Activated CD8-positive, alpha-beta memory T cell treated with anti-CD3 and anti-CD28 coated beads, Interleukin-2, amount 50 U/mL, for 1 hour (primary cell): Measurements from ENCODE around the gene CCDC149.
"Not testable (repeated sequence)": the region's sequence is repeated elsewhere in the genome, so short reads cannot be mapped to it uniquely, and the experiment has no call there.

Source experiments
- DNase-seq: peaks from one replicate; pipeline ENCODE4 v3.0.0-alpha.2; 2020; ENCODE audit errors: extremely low read depth

Gene CCDC149

DNA sequence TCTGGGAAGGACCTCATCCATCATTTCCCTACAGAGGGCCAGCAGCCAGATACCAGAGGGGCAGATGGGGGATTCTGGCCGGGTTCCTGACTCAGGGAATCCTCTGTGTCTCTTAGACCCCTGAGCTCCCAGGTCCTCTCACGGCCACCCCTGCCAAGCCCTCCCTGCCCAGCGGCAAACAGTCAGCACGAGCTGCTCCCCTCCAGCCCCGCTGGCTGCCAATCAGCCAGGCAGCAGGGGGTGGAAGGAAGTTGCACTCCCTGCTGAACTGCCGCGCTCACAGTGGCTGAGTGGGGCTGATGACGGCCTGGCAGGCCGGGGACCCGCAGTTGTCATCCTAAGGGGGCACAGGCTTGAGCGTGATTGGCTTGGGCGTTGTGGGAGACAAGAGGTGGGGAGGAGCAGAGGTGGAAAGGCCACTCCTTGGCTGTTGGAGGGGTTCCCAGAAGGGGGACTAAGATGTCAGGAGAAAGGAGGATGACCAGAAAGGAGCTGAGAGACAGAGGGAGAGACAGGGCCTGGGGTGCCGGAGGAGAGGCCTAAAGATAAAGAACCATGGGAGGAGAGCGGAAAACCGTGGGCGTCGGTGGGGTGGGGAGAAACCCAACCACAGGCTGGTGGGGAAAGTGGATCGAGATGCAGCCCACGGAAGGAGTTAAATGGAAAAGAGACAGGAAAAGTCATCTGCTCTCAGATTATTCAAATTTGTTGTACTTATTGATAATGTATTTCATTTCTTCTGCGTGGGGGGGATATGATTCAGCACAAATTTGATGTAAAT lies 4.4 kb upstream of the CCDC149 start:
- no peak for DNase-seq

DNA sequence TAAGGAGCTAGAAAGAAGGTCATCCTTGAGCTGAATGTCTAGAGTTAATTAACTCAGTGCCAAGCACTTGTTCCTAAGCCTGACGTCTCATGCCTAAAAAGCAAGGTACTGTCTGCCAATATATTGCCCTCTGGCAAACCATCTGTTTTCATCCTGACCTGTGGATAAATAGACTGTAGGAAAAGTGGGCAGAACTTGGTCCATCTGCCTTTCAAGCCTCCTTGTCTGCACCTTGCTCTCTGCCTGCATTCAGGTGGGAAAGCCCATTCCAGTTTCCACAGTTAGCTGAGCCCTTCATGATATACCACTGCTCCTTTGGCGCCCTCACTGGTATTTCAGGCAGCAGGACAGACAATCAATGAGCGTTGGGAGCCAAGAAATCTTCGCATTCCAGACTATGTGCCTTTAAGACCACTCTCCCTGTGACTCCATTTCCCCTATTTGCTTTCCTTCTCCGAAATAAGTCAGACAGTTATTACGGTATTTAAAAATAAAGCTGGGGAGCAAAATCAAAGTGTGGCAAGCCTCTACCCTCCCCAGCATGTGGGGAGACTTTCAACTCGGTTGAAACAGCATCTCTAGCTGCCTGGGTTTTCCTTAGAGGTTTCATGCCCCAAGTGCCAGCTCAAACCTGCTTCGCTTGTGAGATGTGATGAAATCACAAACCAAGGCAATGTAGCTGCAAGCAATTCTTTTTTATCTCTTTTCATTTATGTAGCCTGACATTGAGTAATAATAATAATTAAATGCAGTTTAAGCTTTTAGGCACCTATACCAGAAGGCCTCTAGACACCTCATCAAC lies 2.5 kb upstream of the CCDC149 start:
- DNase-seq = no peak

DNA sequence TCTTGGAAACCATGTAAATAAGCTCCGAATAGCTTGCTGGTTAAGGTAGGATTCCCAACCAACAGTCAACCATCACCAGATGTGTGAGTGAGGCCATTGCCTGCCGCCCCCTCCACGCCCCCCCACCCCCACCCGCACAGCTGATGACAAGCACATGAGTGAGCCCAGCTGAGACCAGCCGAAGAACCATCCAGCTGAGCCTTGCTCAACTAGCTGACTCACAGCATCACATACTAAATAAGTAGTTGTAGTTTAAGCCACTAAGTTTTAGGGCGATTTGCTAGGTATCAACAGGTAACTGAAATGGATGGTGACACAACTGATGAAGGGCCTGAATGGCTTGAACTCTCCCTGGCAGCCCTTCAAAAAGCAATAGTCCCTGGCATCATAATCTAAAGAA lies 1.6 kb upstream of the CCDC149 start:
- DNase-seq = no peak

DNA sequence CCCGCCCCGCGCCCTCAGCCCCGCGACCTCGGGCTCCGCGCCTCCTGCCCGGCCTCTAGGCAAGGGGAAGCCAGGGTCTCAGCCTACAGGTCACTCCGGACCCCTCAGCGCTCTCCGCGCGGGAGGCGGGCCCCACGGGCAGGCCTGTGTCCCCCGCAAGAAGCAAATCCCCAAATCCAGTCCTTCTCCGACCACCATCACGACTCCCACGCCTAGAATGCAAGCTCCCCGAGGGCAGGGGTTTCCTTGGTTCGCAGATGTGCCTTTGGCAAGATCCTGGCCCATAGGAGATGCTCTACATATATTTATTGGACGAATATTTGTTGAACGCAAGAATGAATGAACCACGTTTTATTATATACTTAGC lies 260 bp upstream of the CCDC149 start:
- no peak for DNase-seq

DNA sequence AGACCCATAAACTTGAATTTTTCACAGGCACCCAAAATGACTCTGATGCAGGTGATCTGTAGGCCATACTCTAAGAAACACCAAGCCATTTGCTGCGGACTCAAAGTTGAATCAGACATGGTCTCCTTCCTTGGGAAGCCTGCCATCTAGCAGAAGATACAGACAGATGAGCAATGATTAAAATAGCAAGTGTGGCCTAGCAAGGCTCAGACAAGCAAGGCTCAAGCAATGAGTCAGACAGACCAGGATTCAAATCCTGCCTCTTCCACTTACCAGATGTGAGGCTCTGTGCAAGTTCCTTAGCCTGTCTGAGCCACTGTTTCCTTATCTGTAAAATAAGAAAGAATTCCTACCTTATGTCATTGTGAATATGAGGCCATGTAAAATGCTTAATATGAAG lies 2.3 kb downstream of the CCDC149 start:
- no peak for DNase-seq

DNA sequence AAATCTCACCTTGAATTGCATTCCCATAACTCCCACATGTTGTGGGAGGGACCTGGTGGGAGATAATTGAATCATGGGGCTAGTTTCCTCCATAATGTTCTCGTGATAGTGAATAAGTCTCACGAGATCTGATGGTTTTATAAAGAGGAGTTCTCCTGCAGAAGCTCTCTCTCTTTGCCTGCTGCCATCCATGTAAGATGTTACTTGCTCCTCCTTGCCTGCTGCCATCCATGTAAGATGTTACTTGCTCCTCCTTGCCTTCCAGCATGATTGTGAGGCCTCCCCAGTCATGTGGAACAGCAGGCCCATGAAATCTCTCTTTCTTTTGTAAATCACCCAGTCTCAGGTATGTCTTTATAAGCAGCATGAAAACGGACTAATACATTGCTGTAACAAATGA lies 3.2 kb downstream of the CCDC149 start:
- DNase-seq = not testable (repeated sequence)

DNA sequence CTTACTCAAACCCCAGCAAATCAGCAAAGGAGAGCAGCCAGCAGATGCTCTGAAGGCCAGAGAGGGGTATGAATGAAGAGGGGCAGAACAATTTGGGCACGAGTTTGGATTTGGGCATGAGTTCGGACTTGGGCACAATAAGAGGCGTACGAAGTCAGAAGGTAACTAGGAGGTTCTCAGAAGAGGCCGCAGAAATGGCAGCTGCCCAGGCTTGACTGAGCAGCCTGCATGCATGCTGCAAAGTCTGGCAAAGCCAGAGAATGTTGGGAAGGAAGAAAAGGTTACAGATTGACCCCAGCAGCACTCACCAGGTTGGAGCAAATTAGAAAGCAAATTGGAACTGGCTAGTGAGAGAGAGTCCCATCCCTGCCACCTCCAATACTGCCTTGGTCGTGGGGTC lies 15.2 kb downstream of the CCDC149 start:
- DNase-seq = no peak

DNA sequence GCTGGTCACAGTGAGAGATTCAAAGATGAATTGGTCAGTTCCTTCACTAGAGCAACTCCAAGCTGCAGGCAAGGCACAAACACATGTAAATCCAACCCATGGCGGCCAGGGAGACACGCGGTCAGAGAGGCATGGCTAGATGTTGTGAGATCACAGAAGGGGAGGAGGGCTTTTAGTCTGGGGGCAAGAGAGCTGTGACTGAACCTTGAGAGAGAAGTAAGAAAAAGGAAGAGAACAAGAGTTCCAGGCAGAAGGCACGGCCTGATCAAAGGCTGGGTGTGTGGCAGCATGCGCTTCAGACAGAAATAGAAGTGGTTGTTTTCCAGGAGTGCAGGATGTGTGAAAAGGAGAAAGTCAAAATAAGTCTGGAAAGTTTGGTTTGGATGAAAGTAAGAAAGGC lies 15.9 kb downstream of the CCDC149 start:
- no peak for DNase-seq

DNA sequence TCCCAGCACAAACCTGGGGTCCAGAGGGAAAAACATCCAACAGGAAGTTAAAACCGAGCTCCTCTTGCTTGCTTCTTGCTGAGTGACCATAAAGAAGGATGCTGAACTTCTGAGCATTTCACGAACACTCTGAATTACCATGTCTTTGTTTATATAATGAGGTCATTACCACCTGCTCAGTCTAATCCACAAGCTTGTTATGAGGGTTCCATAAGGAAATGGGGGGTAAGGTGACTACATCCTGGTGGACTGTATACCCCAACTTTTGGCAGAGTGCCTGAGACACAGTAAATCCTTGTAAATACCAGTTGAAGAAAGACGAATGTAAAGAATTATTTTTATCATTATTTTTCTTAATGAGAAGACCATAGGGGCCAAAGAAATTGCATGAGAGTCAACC lies 16.8 kb downstream of the CCDC149 start:
- DNase-seq = no peak

DNA sequence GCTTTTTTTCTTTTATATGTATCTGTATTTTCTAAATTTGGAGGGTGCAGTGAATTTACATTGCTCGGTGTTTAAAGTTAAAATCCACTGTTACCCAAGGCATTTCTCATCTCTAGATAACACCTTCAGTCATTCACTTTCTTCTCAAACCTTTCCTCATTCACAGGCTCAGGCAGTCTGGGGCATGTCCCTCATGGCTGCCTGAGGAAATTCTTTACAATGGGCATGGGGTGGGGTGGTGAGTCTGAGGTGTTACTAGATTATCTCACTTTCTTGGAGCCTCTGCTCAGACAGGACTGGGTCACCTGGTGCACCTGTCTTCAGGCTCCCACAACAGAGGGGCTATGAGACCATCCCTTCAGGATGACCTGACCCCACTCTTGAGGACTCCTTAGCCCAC lies 17.4 kb downstream of the CCDC149 start:
- DNase-seq = no peak

DNA sequence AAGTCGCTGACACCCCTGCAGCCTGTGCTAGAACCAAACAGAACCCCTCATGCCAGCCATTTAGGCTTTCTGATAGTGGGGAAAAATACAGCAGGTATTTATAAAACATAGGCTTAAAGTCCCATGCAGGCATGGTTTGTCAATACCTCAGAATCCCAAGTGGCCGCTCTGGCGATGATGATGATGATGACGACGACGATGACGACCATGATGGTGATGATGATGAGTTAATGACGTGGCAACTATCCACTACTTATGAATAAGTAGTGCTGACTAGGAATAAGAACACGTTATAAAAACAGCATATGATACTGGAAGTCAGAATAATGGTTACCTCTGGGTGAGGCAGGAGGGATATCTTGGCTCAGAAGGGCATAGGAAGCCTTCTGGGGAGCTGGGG lies 18.0 kb downstream of the CCDC149 start:
- no peak for DNase-seq

DNA sequence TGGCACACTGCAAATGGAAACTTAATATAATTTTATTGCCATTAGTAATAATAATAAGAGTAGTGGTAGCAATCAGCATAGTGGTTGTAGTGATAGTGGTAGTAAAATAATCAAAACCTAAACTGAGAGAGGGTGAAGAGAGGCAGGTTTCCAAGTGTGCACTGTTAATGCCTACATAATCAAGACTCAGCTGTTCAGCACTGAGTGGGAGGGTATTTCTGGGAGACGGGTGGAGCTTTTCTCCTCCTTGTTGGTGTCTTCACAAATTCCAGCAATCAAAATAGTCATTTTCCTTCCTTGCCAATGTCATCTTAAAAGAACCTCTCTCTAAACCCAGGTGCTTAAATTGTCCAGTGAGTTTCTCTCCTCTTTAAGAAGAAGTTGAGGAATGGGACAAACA lies 18.6 kb downstream of the CCDC149 start:
- DNase-seq = no peak

DNA sequence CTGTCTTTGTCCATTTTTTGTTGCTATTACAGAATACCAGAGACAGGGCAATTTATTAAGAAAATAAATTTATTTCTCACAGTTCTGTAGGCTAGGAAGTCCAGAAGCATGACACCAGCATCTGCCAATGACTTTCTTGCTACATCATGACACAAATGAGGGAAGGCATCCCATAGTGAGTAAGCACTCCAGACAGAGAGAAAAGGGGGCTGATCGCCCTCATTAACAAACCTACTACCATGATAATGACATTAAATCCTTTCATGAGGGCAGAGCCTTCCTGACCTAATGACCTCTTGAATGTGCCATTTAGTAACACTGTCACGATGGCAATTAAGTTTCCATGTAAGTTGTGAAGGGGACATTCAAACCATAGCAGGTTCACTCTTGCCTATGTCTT lies 20.1 kb downstream of the CCDC149 start:
- no peak for DNase-seq

DNA sequence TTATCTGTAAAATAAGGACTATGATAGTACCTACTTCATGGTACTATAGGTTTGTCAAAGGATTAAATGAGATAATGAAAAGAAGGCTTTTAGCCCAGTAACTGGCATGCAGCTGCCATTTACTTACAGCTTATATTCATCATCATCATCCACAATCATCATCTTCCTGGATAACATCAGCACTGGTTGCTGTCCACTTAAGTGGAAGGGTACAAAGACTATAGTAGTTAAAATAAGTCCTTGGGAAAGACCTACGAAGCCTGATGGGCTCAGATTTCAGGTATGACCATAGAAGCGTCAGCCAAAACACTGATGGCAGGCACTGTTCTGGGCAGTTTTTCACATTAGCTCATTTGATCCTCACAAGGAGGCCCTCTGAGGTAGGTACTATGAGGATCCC lies 20.6 kb downstream of the CCDC149 start:
- DNase-seq = no peak

DNA sequence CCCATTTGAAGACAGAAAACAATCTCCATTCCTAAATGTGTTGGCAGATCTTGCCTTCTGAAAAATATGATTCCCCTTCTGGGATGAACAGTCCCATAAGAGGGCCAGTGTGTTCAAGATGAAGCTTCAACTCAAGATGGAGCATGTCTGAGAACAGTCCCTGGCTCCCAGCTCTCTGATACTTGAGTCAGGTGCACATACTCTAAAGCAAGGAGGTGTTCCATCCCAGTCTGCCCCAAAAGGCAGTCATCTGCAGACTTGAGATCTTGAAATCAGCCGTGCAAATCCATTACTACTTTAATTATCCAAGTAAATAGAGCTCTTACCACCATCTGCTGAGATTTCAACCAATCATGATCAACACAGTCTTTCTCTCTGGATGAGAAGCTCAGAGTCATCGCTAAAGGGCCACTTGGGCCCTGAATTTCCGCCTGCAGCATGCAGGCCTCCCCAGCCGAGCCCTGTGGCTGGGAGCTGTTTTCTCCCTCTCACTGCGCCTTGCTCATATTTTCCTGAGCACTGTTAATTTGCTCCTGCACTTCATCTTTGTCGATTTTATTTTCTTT lies 22.2 kb downstream of the CCDC149 start:
- no peak for DNase-seq

DNA sequence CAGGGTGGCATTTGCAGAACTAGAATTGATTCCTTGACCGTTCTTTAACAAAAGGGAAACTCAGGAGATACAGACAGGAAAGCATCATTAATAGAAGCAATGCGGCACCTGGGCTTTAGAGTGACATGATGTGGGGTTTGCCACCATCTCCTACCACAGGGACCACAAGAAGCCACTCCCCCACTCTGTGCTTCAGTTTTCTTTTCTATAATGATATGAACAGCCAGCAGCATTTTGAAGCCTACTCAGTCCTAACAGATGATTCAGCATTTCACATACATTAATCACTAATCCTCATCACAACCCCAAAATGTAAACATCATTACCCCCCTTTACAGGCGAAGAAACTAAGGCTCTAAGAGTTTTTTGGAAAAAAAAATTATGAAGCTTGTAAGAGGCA lies 22.9 kb downstream of the CCDC149 start:
- no peak for DNase-seq

DNA sequence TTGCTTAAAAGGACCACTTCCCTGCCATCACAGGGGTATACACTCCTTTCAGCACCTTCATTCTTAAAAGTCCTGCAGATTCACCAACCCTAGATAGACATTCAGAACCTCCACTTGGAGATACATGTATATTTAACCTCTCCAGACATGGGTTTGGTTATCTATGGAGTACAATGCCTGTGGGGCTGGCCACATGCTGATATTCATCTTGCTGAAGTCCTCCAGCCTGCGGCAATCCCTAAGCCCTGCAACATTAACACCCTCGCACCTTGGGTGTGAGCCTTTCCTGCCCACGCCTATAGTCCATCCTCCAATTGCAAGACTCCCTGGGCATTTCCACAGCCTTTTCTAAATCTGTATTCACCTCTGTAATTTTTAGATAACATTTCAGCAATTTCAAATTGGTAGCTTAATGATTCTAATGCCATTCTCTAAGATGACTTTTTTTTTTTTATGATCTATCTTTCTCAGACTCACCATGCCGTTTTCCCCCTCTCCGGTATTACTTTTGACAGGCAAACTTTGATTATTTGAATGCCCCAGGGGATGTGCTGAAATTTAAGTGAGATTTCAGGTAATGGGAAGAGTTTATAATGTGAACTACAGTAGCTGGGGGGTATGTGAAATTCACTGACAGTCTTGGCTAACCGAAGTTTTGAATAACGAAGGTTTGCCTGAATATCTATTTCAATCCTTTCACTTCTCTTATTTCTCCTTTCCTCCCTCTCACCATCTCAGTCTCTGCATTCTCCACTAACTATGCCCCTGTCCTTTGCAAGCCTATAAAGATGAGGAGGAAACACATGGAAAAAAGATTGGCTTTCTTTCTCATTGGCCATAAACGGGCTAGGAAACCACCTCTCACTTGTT lies 24.1 kb downstream of the CCDC149 start:
- no peak for DNase-seq

DNA sequence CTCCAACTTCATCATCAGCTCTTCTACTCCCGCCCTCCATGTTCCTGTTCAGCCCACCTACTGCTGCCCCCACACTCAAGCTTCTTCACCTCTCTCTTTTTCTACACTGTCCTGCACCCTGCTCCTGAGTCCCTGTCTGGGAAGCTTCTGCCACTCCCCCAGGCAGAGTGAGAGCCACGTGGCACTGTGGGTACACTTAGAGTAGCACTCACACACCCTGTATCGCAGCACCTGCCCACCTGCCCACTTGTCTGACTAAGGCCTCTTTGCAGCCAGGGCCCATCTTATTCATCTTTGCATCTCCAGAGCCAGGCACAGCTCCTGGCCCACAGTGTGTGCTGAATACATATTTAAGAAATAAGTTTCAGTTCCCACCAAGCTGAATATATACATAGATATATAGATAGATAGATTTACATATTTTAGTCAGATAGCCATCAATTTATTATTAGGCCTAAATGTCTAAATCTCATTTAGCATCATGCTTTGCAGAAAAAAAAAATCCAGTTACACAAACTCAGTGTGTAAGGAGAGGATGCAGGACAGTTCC lies 24.9 kb downstream of the CCDC149 start:
- no peak for DNase-seq

DNA sequence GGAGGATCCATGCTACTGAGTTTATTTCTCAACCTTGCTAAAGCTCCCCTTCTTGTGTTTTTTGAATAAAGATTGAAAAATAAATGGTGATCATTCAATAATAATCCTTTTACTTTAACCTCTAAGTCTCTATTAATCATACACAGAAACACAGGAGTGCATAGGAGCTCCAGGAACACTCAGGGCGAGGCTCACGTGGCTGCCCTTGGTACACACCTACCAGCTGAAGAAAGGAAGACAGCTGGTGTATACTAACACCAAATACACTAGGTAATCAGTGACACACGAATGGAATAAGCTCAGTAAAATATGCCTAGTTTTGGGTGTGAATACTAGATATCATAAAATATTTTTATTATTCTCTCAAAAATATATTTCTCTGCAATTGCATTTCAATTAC lies 26.2 kb downstream of the CCDC149 start:
- DNase-seq = no peak

DNA sequence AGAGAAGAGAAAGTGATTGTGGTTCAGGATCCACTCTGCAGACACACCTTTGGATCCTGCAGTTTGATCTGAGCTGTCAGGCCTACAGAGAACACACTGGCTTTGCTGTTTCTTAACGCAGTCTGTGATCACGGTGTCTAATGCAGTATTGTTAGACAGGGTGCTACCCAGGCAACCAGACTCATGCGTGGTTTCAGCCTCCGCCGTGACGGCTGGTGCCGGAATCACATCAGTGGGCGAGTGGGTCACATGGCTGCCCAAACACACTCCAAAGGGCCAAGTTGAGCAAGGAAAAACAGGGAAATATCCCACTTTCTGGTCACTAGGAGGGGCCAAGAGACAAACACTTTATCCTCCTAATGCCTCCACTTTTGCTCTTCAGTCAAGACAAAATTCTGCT lies 27.5 kb downstream of the CCDC149 start:
- no peak for DNase-seq

DNA sequence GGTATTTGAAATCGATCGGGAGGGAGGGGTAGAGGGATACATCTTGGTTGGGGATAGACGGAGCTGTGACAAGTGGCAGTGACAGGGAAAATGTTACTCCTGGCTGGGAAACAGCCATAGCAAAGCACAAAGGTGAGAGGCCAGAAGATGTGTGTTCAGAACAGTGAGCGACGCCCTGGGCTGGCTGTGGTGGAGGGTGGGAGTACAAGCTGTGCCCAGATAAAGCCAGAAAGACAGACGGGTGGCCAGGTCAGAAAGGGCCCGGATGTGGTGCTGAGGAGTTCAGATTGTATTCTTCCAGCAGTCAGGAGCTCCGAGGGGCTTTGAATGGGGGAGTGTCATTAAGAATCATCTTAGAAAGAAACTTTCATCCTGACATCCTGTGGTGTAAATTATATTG lies 27.9 kb downstream of the CCDC149 start:
- no peak for DNase-seq
